ENCODE measurements around the gene CLRN3. TPM values are rescaled to one million over a fixed set of nuclear protein-coding genes. Genes with fewer than 3 reads are reported as not detected.

Gene CLRN3
- total RNA-seq = under 1 TPM in 5 of 6 donors, not detected in 1; 0.18 to 0.84 (median 0.44) TPM
- polyA plus RNA-seq = under 1 TPM in 1 of 2 donors, not detected in 1; 0.56 TPM

DNA sequence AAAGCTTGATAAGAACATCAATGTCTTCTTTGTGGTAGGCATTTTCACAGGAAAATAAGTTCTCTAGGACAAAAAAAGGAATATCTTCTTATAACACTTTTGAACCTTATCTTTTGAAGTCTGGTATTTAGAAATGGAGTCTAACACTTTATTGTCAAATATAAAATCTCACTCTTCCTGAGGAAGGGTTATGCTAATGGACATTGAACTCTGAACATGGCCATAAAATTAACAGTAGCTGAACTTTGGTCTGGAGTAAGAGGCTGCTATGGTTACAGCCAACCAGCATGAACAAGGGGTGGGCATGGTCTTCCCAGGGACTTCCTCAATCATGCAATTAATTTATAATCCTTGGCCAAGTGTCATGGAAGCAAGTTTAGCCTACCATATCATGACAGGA lies at the start of gene CLRN3:
TSS of gene CLRN3 (minus strand) at position 199 of the 400 bp plus-strand sequence. CDS start at position 42, 157 bp downstream.
- ATAC-seq = peak in 2 of 4 donors; percentile 47 to 56

GRCh38 chr10:127940866-127941640 lies 48.3 kb upstream of the CLRN3 start:
- no peak for FAIRE-seq
- ATAC-seq = no peak
- DNase-seq = no peak
- Histone ChIP-seq H3K27ac (no peak overlapping the region), H3K36me3 (no peaks in the 10 kb centered on the region), H3K9me3 (no peaks in the 10 kb centered on the region), H3K4me3 (no peak overlapping the region), H3K4me1 (no peaks in the 10 kb centered on the region), H3K27me3 (no peaks in the 10 kb centered on the region)
- TF ChIP-seq, protein P1, sequence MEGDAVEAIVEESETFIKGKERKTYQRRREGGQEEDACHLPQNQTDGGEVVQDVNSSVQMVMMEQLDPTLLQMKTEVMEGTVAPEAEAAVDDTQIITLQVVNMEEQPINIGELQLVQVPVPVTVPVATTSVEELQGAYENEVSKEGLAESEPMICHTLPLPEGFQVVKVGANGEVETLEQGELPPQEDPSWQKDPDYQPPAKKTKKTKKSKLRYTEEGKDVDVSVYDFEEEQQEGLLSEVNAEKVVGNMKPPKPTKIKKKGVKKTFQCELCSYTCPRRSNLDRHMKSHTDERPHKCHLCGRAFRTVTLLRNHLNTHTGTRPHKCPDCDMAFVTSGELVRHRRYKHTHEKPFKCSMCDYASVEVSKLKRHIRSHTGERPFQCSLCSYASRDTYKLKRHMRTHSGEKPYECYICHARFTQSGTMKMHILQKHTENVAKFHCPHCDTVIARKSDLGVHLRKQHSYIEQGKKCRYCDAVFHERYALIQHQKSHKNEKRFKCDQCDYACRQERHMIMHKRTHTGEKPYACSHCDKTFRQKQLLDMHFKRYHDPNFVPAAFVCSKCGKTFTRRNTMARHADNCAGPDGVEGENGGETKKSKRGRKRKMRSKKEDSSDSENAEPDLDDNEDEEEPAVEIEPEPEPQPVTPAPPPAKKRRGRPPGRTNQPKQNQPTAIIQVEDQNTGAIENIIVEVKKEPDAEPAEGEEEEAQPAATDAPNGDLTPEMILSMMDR (IDR thresholded peaks at IDR 0.05) = no peak
- 72 to 90% methylated on average over 6 of the region's 6 CpGs for WGBS, 2 donors
- intact Hi-C loops (cut with DNase I) = no loop called here

More for the DNA sequence above, at the start of gene CLRN3:
- H3K4me3 ChIP-seq = no peak within 1 kb of the TSS
- no peaks in the 10 kb centered on the region for H3K4me1 ChIP-seq
- no peaks in the 10 kb centered on the region for H3K9me3 ChIP-seq
- no peak within 1 kb of the TSS for H3K27ac ChIP-seq
- peaks cover 0 to 3% (median 0%) of the 10 kb centered on the region in 4 donors for H3K27me3 ChIP-seq
- intact Hi-C loops (cut with DNase I) = no loop called here
- FAIRE-seq (peak; percentile 75), DNase-seq (no peak)
- TF ChIP-seq, protein P1 (IDR thresholded peaks at IDR 0.05) = no peak
- no peaks in the 10 kb centered on the region for H3K36me3 ChIP-seq

- intact Hi-C loops (cut with DNase I) = no loop called here
- Histone ChIP-seq H3K27ac (no peak overlapping the region), H3K27me3 (no peaks in the 10 kb centered on the region), H3K36me3 (no peaks in the 10 kb centered on the region), H3K4me1 (no peaks in the 10 kb centered on the region), H3K9me3 (no peaks in the 10 kb centered on the region), H3K4me3 (no peak overlapping the region)
- no peak for DNase-seq
- TF ChIP-seq, protein P1 (IDR thresholded peaks at IDR 0.05) = no peak
- ATAC-seq = no peak
- 76 to 84% methylated on average over 4 of the region's 4 CpGs for WGBS, 2 donors
- FAIRE-seq = no peak
Observed at GRCh38 chr10:127939786-127940330, 47.1 kb upstream of the CLRN3 start.

GRCh38 chr10:127937915-127938463 lies 45.2 kb upstream of the CLRN3 start:
- no peak overlapping the region for H3K4me3 ChIP-seq
- TF ChIP-seq, protein P1 (IDR thresholded peaks at IDR 0.05) = no peak
- intact Hi-C loops (cut with DNase I) = no loop called here
- no peaks in the 10 kb centered on the region for H3K36me3 ChIP-seq
- H3K27ac ChIP-seq = no peak overlapping the region
- no peaks in the 10 kb centered on the region for H3K4me1 ChIP-seq
- ATAC-seq (no peak), DNase-seq (no peak), FAIRE-seq (no peak)
- WGBS, 2 donors = 39 to 45% methylated on average over 5 of the region's 5 CpGs
- no peaks in the 10 kb centered on the region for H3K27me3 ChIP-seq
- H3K9me3 ChIP-seq = no peaks in the 10 kb centered on the region

DNA sequence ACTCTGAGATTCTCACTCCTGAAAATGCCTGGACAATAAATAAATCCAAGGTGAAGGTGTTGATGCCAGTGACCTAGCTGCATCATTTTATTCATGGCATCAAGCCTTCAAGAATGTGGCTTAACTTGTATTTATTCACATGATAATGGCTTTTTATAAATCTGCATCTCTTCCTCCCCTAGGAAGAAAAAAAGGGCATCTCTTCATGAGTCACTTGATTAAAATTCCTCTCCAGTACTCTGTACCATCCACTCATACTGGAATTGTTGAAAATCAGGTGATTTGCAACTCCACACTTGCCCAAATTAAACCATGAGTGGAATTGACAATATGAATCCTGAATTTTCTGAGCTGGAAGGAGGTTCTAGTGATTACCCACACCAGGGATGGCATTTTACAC lies 44.3 kb upstream of the CLRN3 start:
- no peak for ATAC-seq
- intact Hi-C loops (cut with DNase I) = no loop called here

More for the DNA sequence above, 44.3 kb upstream of the CLRN3 start:
- Histone ChIP-seq H3K4me3 (no peak overlapping the region), H3K36me3 (no peaks in the 10 kb centered on the region), H3K9me3 (no peaks in the 10 kb centered on the region), H3K27me3 (no peaks in the 10 kb centered on the region), H3K4me1 (no peaks in the 10 kb centered on the region), H3K27ac (no peak overlapping the region)
- no peak for FAIRE-seq
- DNase-seq = no peak
- TF ChIP-seq, protein P1 (IDR thresholded peaks at IDR 0.05) = no peak

Measured in pancreas (tissue), 10 donors.